HG02623 (cell line): ENCODE results near the gene ATAD3B.
"Not testable (repeated sequence)": the region's sequence is repeated elsewhere in the genome, so short reads cannot be mapped to it uniquely, and the experiment has no call there.

ENCODE experiments used
- ATAC-seq: cut with Tn5 transposase; IDR thresholded peaks from one replicate; pipeline ENCODE4 v1.9.1; 2021; ENCODE audit warnings: moderate library complexity; ENCODE audit not compliant: unreplicated experiment

ATAD3B gene

DNA sequence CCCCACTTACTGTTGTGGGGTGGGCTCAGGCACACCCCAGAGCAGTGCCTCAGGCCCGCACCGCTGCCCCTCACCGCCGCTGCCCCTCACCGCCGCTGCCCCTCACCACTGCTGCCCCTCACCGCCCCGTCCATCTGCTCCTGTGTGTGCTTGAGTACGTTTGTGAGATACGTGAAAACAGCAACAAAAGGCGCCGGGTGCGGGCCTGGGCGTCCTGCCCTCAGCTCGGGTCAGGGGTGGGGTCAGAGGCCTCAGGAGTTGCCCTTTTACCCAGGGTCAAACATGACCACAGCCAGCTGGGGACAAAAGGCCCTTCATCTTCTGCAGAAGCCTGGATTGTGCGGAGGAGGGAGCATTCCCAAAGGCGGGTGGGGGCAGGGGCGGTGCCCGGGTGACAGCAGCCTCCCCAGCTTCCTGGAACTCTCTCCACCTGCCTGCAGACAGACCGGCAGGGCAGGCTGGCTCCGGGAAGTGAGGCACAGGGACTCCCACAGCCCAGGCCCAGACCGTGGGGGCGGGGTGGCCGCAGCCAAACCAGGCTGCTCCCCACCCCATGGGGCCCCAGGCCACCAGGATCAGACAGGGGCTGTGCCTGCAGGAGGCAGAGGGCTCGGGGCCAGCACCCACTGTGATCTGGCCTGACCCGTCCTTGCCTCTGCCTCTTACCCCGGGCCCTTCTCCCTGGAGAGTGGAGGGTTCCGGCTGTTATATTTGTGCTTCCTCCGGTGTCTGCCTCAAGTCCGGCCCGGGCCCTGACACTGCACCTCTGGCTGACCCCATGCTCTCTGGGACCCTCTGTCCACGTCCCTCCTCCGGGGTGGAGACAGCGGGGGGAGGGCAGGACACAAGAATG, 38.4 kb upstream of the ATAD3B start:
- ATAC-seq, result no peak

DNA sequence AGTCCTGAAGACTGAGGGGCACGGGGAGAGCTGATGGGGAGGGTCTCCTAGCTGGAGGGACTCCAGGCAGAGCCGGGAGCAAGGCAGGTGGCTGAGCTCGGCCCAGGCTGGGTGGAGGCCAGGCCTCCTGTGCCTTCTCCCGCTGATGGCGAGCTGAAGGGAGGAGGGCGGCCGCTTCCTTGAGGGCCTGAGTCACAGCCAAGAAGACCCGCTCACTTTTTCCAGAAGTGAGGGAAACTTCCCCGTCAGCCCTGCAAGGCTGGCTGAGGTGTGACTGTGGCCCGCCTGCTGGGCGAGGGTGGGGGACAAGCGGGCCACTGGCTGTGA, 37.8 kb upstream of the ATAD3B start:
- no peak for ATAC-seq

DNA sequence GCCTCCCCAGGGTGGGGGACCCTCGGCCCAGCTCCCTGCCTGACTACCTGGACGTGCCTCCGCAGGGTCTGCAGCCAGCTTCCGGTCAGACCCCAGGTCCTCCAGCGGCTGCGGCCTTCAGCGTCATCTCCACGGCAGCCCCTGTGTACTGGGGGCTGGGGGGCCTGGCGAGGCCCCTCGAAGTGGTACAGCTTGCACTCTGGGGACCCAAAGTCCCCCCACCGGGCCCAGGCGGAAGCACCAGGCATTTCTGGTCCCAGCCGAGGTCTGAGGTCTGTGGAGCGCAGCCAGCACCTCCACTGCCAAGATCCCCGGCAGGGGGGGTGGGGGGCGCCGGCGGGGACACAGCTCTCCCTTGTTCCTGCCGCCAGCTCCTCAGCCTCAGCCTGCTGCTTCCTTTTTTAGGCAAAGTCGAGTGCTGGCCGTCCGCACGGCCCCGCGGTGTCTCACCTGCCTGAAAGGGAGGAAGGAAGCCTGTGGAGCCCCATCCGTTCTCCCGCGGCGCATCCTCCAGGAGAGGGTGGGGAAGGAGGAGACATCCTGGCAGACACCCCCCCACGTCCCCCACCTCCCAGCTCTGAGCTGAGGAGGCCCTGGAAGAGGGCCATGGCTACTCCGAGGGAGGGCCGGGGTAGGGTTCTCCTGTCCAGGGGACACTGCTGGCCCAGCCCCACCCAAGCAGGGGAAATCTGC, 37.3 kb upstream of the ATAD3B start:
- no peak for ATAC-seq

DNA sequence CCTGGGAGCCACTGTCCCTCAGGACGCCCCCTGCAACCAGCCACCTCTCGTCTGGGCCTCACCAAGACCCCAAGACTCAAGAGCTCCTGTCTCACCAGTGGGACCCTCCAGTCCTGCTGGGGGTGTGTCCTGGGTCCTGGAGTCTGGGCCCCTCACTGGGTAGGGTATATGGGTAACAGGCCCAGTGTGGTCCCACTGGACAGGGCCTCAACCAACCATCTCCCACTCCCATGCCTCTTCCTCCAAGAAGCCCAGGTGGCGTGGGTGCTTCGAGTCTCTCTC, 36.8 kb upstream of the ATAD3B start:
- ATAC-seq, result no peak

DNA sequence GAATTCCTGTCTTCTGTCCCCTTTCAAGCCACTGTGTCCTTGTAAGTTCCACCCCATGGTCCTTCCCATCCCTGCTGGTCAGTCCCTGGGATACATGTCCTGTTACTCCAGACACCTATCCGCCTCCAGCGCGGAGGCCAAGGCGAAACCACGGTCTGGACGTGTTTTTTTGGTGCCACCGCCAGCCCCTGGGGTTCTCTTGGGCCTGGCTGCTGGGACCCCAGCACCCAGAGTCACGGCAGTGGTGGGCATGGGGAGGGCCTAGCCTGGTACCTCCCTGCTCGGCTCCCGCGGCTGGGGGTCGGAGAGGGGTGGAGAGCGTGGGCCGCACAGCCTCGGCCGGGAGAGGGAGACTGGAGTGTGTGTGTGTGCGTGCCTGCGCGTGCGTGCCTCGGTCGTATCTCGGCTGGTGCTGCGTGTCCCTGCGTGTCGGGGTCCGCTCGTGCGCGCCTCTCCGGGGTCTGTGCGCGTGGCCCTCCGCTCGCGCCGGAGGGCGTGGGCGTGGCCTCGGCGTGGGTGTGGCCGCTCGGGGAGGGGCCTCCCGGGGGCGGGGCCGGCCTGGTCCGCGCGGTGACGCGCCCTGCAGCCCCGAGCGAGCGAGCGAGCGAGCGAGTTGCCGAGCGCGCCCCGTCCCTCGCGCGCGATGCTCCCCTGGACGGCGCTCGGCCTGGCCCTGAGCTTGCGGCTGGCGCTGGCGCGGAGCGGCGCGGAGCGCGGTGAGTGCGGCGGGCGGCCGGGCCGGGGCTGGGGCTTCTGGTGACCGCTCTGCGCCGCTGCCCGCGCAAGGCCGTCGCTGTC, 36.3 kb upstream of the ATAD3B start, which contains the start of gene VWA1:
Gene VWA1 (plus strand): TSS at position 585 of the 798 bp plus-strand sequence. CDS start 59 bp downstream, at position 644.
- ATAC-seq, result no peak

DNA sequence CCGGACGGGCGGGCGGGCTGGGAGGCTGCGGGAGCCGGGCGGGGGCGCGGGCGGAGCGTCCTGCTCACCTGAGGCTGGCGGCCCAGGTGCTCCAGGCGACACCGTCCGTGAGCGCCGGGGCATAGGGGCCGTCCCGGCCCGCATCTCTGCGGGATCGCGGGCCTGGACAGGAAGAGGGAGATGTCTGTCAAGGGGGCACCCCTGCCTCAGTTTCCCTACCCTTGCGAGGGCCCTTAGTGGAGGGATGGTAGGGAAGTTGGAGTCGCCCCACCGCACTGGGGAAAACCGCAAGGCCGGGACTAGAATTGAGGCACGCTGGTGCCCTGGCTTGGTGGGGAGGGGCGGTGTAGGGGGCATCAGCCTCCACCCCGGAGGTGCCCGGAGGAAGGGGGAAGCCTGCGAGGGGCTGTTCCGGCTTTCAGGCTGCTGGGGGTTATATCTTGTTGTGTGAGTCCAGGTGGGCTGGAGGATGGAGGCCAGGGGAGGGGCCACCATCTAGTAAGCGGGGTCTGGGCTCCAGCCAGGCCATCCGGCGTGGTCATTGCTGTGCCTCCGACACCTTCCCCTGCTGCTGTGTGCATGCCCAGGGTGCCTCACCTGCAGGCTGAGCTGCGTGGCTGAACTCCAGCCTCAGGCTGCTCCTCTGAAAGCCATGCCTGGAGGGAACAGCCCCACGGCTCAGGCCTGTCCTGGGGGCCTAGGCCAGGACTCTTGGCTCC, 35.5 kb upstream of the ATAD3B start:
- no peak for ATAC-seq

DNA sequence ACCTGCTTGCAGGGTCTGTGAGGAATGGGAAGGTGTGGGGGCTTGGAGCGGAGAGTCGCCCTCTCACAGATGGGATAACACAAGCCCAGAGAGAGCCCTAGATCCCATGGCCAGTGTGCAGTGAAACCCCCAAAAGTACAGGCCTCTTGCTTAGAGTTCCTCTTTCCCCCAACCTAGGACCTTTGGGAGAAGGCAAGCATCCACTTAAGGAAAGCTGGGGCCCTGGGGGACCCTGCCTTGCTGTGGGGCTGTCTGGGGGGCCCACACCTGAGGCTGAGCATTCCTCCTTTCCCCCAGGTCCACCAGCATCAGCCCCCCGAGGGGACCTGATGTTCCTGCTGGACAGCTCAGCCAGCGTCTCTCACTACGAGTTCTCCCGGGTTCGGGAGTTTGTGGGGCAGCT, 34.9 kb upstream of the ATAD3B start:
- ATAC-seq, result no peak

DNA sequence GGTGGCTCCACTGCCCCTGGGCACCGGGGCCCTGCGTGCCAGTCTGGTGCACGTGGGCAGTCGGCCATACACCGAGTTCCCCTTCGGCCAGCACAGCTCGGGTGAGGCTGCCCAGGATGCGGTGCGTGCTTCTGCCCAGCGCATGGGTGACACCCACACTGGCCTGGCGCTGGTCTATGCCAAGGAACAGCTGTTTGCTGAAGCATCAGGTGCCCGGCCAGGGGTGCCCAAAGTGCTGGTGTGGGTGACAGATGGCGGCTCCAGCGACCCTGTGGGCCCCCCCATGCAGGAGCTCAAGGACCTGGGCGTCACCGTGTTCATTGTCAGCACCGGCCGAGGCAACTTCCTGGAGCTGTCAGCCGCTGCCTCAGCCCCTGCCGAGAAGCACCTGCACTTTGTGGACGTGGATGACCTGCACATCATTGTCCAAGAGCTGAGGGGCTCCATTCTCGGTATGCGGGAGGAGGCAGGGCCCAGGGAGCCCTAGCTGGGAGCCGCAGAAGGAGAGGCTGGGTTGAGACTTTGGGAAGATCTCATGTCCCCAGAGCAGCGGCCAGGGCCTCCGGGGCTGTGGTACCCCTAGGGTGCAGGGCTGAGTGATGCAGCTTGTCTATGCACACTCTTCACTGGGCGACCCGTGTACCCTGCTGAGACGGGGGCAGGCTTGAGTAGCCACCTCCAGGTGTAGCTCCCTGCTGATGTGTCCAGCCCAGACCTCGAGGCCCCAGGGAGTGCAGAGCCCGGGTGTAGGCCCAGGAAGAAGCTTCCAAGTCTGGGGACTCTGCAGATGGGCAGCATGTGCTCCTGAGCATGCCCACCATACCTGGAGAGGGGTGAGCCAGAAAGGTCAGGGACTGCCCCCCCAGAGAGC, 34.3 kb upstream of the ATAD3B start:
- ATAC-seq, result no peak

DNA sequence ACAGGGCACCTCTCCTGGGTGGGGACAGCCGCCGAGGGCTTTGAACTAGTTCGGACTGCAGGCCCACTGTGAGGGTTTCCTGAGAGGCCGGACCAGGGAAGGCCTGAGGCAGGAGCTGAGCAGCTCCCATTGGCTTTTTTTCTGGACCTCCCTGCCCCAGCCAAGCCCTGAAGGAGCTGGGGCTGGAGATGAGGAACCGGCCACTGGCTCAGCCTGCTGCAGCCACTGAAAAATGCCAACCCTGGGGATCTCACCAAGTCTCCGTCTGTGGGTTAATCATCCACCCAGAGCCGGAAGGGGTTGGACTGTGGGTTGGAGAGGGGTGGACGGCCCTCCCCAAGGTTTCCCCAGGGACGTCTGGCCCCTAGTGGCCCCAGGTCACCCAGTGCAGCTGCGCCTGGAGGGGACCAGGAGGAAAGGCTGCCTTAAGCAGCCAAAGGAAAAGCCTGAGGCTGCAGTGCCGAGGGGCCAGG, 33.6 kb upstream of the ATAD3B start:
- ATAC-seq, result no peak

DNA sequence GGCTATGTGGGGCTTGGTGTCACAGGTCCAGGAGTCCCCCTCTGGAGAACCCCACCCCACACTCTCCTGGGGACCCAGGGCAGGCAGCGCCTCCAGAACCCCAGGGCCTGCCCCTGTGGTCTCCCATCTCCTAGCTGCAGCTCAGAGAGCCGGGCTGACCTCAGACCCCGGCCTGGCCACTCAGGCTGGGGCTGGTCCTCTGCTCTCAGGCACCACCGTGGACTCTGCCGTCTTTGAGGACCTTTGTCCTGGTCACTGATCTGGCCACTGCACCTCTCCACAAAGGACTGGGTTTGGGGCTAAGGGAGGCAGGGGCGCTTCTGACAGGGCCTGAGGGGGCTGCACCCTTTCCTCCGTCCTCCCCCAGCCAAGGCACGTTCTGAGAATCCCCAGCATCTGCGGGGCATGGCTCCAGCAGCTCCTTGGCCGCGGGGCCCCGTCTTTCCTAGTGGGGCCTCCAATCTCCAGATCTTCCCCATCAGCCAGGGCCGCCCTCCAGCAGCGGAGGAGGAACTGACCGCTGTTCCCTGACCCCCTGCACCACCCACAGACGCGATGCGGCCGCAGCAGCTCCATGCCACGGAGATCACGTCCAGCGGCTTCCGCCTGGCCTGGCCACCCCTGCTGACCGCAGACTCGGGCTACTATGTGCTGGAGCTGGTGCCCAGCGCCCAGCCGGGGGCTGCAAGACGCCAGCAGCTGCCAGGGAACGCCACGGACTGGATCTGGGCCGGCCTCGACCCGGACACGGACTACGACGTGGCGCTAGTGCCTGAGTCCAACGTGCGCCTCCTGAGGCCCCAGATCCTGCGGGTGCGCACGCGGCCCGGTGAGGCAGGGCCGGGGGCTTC, 32.8 kb upstream of the ATAD3B start:
- no peak for ATAC-seq

DNA sequence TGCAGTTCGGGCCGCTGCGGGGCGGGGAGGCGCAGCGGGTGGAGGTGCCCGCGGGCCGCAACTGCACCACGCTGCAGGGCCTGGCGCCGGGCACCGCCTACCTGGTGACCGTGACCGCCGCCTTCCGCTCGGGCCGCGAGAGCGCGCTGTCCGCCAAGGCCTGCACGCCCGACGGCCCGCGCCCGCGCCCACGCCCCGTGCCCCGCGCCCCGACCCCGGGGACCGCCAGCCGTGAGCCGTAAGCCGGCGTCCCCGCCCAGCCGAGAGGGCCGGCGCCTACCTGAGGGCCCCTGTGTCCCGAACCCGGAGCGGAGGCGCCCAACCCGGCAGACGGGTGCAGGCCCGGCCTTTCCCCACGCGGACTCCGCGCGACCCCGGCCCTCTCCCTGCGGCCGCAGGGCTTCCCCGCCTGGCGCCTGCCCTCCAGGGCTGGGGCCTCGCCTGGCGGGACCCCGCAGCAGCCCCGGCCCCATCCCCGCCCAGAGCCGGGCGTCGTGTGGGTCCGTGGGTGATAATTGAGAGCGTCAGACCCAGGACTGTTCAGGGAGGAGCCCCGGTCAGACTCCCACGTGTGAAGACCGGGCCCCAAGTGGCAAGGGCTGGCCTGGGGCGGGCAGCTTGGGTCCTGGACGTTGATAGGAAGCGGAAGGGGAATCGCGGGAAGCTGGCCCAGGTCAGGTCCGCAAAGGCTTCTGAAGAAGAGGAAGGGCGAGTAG, 31.9 kb upstream of the ATAD3B start:
- no peak for ATAC-seq

DNA sequence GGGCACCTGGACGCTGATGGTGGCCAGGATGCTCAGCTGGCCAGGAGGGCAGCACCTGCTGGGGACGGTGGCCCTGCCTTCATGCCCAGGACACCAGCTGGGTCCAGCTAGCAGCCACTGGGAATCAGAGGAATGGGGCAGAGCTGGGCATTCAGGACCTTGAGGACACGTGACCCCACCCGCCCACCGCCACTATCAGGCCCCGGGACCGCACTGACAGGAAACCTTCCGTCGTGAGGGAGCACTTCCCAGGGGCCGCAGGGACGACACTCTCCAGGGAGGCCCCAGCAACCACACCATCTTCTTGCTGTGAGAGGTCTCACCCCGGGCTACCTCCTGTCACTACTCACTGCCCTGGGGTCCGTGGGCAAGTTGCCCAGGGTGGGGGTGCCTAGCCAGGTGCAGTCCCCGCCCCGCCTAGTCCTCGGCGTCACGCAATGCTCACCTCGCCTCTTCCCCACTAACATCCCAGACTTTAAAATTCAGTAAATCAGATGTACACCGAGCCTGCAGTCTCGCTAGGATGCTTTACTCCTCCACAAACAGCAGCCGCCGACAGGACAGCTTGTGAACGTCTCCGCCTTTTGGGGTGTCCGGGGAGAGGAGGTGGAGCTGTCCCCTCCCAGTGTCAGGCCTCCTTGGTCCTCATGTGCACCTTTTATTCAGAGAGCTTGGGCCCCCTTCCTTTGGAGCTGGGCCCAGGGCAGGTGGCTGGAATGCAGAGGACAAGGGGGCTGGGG, 31.1 kb upstream of the ATAD3B start:
- no peak for ATAC-seq

DNA sequence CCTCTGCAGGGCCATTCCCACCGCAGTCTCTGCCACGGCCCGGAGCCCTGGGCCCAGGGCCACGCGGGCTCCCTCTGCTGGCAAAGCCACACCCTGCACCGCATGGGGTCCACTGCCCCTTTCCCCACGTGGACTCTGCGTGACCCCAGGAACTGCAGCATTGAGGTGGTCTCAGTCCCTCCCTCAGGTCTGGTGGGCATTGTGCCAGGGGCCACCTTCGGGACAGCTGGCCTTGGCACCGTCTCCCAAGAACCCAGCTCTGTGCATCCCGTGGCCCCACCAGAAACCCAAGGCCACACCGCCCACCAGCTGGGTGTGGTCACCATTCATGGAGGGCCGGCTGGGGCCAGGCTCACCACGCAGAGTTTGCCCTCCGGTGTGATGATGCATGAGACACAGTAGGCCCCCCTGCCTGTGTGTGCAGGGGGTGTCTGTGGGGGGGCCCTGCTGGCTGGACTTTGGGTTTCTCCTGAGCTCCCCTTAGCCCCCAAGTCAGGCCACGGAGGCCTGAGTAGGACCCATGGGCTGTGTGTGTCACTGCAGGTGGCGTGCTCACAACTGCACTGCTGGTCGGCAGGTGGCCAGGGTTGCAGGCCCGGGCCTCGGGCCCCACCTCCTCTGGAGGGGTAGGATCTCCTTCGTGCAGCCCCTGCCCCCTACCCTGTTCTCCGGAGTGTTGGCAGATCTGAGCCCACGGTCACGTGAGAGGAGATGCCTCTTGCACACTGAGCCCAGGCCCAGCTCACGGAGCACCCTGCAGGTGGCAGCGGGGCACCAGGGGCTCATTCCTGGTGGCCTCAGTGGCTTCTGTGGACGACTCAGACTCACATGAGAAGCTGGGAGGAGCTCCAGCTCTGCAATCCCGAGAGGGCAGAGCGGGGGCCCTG, 30.3 kb upstream of the ATAD3B start:
- ATAC-seq, result no peak

DNA sequence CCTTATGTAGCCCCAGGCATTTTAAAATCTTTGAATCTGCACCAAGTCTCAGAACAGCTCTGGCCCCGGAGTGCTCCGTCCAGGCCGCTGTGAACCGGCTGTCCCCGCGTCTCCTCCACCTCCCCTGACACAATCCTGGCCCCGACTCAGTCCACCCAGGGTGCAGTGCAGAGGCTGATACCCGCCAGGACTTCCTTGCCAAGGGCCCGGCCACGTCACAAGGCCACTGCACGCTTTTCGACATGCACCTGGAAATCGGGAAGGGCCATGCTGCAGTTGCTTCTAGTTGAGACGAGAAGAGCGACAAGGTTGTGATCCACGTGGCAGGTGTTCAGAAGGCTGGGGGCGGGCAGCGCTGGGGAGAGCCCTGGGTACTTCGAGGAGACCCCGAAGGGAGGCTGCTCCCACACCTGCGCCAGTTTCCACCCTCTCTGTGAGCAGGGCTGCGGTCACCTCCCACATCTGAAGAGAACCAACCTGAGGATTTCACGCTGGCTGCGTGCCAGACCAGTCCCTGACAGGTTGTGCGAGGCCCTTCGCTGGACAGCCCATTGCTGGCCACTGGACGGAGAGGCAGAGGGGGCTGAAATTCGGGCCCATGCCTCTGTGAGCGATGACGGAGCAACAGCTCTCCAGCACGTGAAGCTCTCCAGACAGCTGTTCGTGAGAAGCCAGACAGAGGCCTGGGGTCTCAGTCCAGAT, 29.3 kb upstream of the ATAD3B start:
- ATAC-seq, result no peak

DNA sequence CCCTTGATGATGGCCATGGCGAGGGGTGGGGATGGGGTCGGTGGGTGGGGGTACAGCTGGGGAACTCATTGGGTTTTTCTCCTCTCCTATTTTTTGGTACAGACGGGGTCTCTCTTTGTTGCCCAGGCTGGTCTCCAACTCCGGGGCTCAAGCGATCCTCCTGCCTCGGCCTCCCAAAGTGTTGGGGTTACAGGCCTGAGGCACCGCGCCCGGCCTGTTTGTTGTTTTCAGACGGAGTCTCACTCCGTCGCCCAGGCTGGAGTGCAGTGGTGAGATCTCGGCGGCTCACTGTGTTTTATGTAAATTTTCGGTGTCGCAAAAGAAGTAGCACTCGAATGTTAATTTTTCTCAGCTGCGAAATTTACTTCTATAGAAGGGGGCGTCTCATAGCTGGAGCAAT, 24.9 kb upstream of the ATAD3B start:
- not testable (repeated sequence) for ATAC-seq

DNA sequence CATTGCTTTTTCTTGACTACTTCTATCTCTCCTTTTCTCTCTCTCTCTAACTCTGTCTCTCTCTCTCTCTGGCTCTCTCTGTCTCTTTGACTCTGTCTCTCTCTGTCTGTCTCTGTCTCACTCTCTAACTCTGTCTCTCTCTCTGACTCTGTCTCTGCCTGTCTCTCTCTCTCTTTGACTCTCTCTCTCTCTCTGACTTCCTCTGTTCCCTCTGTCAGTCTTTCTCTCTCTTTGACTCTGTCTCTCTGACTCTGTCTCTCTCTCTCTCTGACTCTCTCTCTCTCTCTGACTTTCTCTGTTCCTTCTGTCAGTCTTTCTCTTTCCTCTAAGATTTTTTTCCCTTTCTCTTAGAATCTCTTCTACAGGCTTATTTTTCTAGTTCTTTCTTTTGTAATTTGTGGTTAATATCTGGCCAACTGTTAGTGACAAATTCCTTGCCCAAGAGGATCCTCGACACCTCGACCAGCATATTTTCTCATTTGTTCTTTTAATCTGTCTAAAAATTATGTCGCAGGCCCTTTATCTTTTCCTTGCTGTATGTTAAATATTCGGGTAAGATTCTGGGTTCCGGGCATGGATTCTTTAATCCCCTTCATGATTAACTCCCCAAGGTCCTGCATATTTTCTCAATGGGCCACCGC, 22.3 kb upstream of the ATAD3B start, which contains the start of gene ATAD3C:
Gene ATAD3C (plus strand): TSS at position 591 of the 641 bp plus-strand sequence. CDS start 995 bp downstream, outside the sequence.
- ATAC-seq, result no peak
